GM23338 (cell line): ENCODE data around the gene RPA1. TPM values are rescaled to one million over a fixed set of nuclear protein-coding genes. Genes with fewer than 3 reads are reported as not detected.

Experiments used
- ATAC-seq: fragments of 200-7000 bp; cut with Tn5 transposase; 3 replicates; pipeline ENCODE4 v1.9.1; 2020
- DNase-seq: peaks from one replicate; pipeline ENCODE4 v3.0.0-alpha.2; 2015; ENCODE audit warnings: low spot score
- H2AFZ ChIP-seq: fragments of 200-600 bp; sonication (generic); 2 replicates; pipeline ENCODE4 v1.8.0; 2016; ENCODE audit warnings: antibody characterized with exemption, mild to moderate bottlenecking, moderate library complexity
- H3F3A ChIP-seq: fragments of 200-600 bp; sonication (generic); replicated peaks from 2 replicates; pipeline ENCODE4 v1.8.0; 2017; ENCODE audit warnings: antibody characterized with exemption, mixed run types, low read depth
- H3K27ac ChIP-seq: fragments of 200-600 bp; sonication (generic); 2 replicates; pipeline ENCODE4 v1.6.1; 2016; ENCODE audit warnings: low read depth
- H3K27me3 ChIP-seq: fragments of 200-600 bp; sonication (generic); 2 replicates; pipeline ENCODE4 v1.8.0; 2016; ENCODE audit warnings: mild to moderate bottlenecking, mixed run types, moderate library complexity; ENCODE audit not compliant: insufficient read depth
- H3K36me3 ChIP-seq: fragments of 200-600 bp; sonication (generic); 2 replicates; pipeline ENCODE4 v1.8.0; 2016; ENCODE audit warnings: mild to moderate bottlenecking; ENCODE audit not compliant: insufficient read depth
- H3K4me1 ChIP-seq: fragments of 200-600 bp; sonication (generic); 2 replicates; pipeline ENCODE4 v1.8.0; 2016; ENCODE audit warnings: mild to moderate bottlenecking, moderate library complexity; ENCODE audit not compliant: insufficient read depth
- H3K4me2 ChIP-seq: fragments of 200-600 bp; sonication (generic); 2 replicates; pipeline ENCODE4 v1.7.1; 2017; ENCODE audit warnings: mixed run types
- H3K4me3 ChIP-seq: fragments of 200-600 bp; sonication (generic); 2 replicates; pipeline ENCODE4 v1.6.1; 2016; ENCODE audit warnings: mixed run types
- H3K79me2 ChIP-seq: fragments of 200-600 bp; sonication (generic); replicated peaks from 2 replicates; pipeline ENCODE4 v1.8.0; 2017; ENCODE audit warnings: mild to moderate bottlenecking; ENCODE audit not compliant: insufficient read depth
- H3K9me2 ChIP-seq: fragments of 200-600 bp; sonication (generic); 2 replicates; pipeline ENCODE4 v1.8.0; 2017; ENCODE audit not compliant: insufficient read depth
- H4K20me1 ChIP-seq: fragments of 200-600 bp; sonication (generic); replicated peaks from 2 replicates; pipeline ENCODE4 v1.8.0; 2017; ENCODE audit warnings: mild to moderate bottlenecking; ENCODE audit not compliant: insufficient read depth
- H3K27ac Mint-ChIP-seq: 2 replicates; pipeline ENCODE4 v1.8.0; 2020; ENCODE audit warnings: inconsistent platforms, mild to moderate bottlenecking, moderate library complexity, mixed read lengths
- H3K27me3 Mint-ChIP-seq: 3 replicates; pipeline ENCODE4 v1.8.0; 2022; ENCODE audit warnings: low read depth, mild to moderate bottlenecking, moderate library complexity, mixed read lengths, inconsistent platforms; ENCODE audit not compliant: insufficient read depth, poor library complexity
- H3K36me3 Mint-ChIP-seq: 3 replicates; pipeline ENCODE4 v1.8.0; 2021; ENCODE audit warnings: low read depth, mild to moderate bottlenecking, inconsistent platforms, moderate library complexity, mixed read lengths
- H3K4me1 Mint-ChIP-seq: 3 replicates; pipeline ENCODE4 v1.8.0; 2020; ENCODE audit warnings: mild to moderate bottlenecking, inconsistent platforms, mixed read lengths
- H3K4me3 Mint-ChIP-seq: 3 replicates; pipeline ENCODE4 v1.8.0; 2021; ENCODE audit warnings: moderate library complexity, mild to moderate bottlenecking, inconsistent platforms, mixed read lengths
- H3K9me3 Mint-ChIP-seq: 3 replicates; pipeline ENCODE4 v1.8.0; 2020; ENCODE audit warnings: moderate library complexity, mild to moderate bottlenecking, inconsistent platforms, mixed read lengths
- CREB1 ChIP-seq: fragments of 250-450 bp; sonication (Bioruptor Pico); IDR thresholded peaks from 2 replicates; pipeline ENCODE4 v1.5.0; 2020; ENCODE audit warnings: low read depth, mild to moderate bottlenecking, moderate library complexity
- EZH2 ChIP-seq: fragments of 200-600 bp; sonication (generic); IDR thresholded peaks from one replicate; pipeline ENCODE4 v1.8.0; 2017; ENCODE audit warnings: antibody characterized with exemption, mild to moderate bottlenecking, low read depth; ENCODE audit not compliant: unreplicated experiment
- EZH2phosphoT487 ChIP-seq: fragments of 200-600 bp; sonication (generic); IDR thresholded peaks from one replicate; pipeline ENCODE4 v1.8.1; 2018; ENCODE audit warnings: antibody characterized with exemption; ENCODE audit not compliant: unreplicated experiment
- JUNB ChIP-seq: IDR thresholded peaks from one replicate; pipeline ENCODE4 v1.6.1; 2016; ENCODE audit warnings: antibody characterized with exemption; ENCODE audit not compliant: unreplicated experiment
- NANOG ChIP-seq: IDR thresholded peaks from 2 replicates; pipeline ENCODE4 v1.6.1; 2016; ENCODE audit warnings: antibody characterized with exemption, borderline replicate concordance
- POLR2AphosphoS5 ChIP-seq: IDR thresholded peaks from 2 replicates; pipeline ENCODE4 v1.6.1; 2016; ENCODE audit warnings: antibody characterized with exemption, low read depth
- STAT1 ChIP-seq: IDR thresholded peaks from one replicate; pipeline ENCODE4 v1.6.1; 2016; ENCODE audit warnings: antibody characterized with exemption; ENCODE audit not compliant: unreplicated experiment
- ZNF114 ChIP-seq: fragments of 250-450 bp; sonication (Bioruptor Pico); IDR thresholded peaks from 2 replicates; pipeline ENCODE4 v1.5.0; 2020; ENCODE audit warnings: mild to moderate bottlenecking, moderate library complexity
- ZNF331 ChIP-seq: fragments of 250-450 bp; sonication (Bioruptor Pico); IDR thresholded peaks from 2 replicates; pipeline ENCODE4 v1.5.0; 2020; ENCODE audit warnings: low read depth, mild to moderate bottlenecking, moderate library complexity
- polyA plus RNA-seq: library from polyadenylated mRNA; unstranded; fragments of >200 nt; fragmentation: Nextera tagmentation; extraction: Ambion mirVana; gene quantifications from 2 replicates; pipeline ENCODE4 v1.2.1, GENCODE V29; 2016
- total RNA-seq: library from RNA; depleted of rRNA; stranded (reverse); fragments of >200 nt; shearing (Covaris generic); gene quantifications from 2 replicates; pipeline ENCODE4 v1.2.3, GENCODE V29; 2014
- TF ChIP-seq, protein P1 (sequence below): fragments of 250-450 bp; sonication (Bioruptor Pico); IDR thresholded peaks from 2 replicates; pipeline ENCODE4 v1.5.0; 2020; ENCODE audit warnings: mild to moderate bottlenecking, moderate library complexity
- TF ChIP-seq, protein P2 (sequence below): IDR thresholded peaks from 2 replicates; pipeline ENCODE4 v1.6.1; 2016; ENCODE audit warnings: antibody characterized with exemption
- TF ChIP-seq, protein P3 (sequence below), 2 experiments: fragments of 200-600 bp in 1 of 2; sonication (generic) in 1 of 2; conservative IDR thresholded peaks; 2 replicates each; pipeline versions ENCODE4 v1.5.1 to v1.6.1; 2016 to 2017; ENCODE audit warnings: antibody characterized with exemption in 2 of 2, low read depth in 2 of 2, mild to moderate bottlenecking in 2 of 2, moderate library complexity in 1 of 2
- TF ChIP-seq, protein P4 (sequence below): IDR thresholded peaks from one replicate; pipeline ENCODE4 v1.6.1; 2018; ENCODE audit warnings: antibody characterized with exemption; ENCODE audit not compliant: unreplicated experiment

RPA1 gene
- total and polyA plus RNA-seq, 2 experiments from 2014 or later = 33.7 to 52.1 TPM

DNA sequence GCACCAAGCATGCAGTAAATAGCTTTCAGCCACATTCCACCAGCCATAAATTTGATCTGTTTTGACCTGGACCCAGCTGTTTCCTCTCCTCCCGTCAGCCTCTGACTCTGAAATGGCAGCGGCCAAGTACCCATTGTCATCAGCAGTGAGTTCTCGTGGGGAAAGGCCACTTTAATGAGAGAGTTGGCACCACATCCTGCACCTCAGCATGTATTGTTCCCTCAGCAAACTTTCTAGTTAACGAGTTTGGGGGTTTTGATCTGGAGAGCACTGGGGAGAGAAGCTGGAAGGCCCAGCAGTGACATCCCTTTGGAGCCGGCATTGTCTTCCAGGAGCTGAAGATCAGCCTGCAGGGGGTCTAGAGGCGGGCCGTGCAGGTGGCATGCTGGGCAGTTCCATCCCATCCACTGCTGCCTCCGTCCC, 84.9 kb downstream of the RPA1 start:
- Mint-ChIP-seq H3K9me3 (no peaks in the 10 kb centered on the region), H3K4me1 (peaks cover 4% of the 10 kb centered on the region; the same call in 2 of the 3 replicates), H3K4me3 (no peak overlapping the region), H3K36me3 (no peaks in the 10 kb centered on the region), H3K27ac (no peak overlapping the region), H3K27me3 (peaks cover 48% of the 10 kb centered on the region)
- Histone ChIP-seq H3K27me3 (peaks cover 39% of the 10 kb centered on the region), H3K4me3 (no peak overlapping the region), H4K20me1 (0 out of 2 replicates have a peak, but pooled peaks cover 4% of the 10 kb centered on the region), H3K9me2 (no peaks in the 10 kb centered on the region), H3K27ac (no peak overlapping the region), H3K4me1 (no peaks in the 10 kb centered on the region), H2AFZ (no peak overlapping the region), H3K79me2 (no peaks in the 10 kb centered on the region), H3F3A (no peaks in the 10 kb centered on the region), H3K4me2 (no peak overlapping the region), H3K36me3 (no peaks in the 10 kb centered on the region)
- ATAC-seq (peak; percentile 76), DNase-seq (peak; percentile 42)
- TF ChIP-seq, protein P1, sequence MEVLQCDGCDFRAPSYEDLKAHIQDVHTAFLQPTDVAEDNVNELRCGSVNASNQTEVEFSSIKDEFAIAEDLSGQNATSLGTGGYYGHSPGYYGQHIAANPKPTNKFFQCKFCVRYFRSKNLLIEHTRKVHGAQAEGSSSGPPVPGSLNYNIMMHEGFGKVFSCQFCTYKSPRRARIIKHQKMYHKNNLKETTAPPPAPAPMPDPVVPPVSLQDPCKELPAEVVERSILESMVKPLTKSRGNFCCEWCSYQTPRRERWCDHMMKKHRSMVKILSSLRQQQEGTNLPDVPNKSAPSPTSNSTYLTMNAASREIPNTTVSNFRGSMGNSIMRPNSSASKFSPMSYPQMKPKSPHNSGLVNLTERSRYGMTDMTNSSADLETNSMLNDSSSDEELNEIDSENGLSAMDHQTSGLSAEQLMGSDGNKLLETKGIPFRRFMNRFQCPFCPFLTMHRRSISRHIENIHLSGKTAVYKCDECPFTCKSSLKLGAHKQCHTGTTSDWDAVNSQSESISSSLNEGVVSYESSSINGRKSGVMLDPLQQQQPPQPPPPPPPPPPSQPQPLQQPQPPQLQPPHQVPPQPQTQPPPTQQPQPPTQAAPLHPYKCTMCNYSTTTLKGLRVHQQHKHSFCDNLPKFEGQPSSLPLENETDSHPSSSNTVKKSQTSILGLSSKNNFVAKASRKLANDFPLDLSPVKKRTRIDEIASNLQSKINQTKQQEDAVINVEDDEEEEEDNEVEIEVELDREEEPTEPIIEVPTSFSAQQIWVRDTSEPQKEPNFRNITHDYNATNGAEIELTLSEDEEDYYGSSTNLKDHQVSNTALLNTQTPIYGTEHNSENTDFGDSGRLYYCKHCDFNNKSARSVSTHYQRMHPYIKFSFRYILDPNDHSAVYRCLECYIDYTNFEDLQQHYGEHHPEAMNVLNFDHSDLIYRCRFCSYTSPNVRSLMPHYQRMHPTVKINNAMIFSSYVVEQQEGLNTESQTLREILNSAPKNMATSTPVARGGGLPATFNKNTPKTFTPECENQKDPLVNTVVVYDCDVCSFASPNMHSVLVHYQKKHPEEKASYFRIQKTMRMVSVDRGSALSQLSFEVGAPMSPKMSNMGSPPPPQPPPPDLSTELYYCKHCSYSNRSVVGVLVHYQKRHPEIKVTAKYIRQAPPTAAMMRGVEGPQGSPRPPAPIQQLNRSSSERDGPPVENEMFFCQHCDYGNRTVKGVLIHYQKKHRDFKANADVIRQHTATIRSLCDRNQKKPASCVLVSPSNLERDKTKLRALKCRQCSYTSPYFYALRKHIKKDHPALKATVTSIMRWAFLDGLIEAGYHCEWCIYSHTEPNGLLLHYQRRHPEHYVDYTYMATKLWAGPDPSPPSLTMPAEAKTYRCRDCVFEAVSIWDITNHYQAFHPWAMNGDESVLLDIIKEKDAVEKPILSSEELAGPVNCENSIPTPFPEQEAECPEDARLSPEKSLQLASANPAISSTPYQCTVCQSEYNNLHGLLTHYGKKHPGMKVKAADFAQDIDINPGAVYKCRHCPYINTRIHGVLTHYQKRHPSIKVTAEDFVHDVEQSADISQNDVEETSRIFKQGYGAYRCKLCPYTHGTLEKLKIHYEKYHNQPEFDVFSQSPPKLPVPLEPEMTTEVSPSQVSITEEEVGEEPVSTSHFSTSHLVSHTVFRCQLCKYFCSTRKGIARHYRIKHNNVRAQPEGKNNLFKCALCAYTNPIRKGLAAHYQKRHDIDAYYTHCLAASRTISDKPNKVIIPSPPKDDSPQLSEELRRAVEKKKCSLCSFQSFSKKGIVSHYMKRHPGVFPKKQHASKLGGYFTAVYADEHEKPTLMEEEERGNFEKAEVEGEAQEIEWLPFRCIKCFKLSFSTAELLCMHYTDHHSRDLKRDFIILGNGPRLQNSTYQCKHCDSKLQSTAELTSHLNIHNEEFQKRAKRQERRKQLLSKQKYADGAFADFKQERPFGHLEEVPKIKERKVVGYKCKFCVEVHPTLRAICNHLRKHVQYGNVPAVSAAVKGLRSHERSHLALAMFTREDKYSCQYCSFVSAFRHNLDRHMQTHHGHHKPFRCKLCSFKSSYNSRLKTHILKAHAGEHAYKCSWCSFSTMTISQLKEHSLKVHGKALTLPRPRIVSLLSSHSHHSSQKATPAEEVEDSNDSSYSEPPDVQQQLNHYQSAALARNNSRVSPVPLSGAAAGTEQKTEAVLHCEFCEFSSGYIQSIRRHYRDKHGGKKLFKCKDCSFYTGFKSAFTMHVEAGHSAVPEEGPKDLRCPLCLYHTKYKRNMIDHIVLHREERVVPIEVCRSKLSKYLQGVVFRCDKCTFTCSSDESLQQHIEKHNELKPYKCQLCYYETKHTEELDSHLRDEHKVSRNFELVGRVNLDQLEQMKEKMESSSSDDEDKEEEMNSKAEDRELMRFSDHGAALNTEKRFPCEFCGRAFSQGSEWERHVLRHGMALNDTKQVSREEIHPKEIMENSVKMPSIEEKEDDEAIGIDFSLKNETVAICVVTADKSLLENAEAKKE (CRISPR knock-in tag) = no peak
- no peak for TF ChIP-seq EZH2phosphoT487
- no peak for TF ChIP-seq POLR2AphosphoS5
- TF ChIP-seq STAT1 = no peak
- no peak for TF ChIP-seq ZNF114 (CRISPR knock-in tag)
- TF ChIP-seq, protein P2, sequence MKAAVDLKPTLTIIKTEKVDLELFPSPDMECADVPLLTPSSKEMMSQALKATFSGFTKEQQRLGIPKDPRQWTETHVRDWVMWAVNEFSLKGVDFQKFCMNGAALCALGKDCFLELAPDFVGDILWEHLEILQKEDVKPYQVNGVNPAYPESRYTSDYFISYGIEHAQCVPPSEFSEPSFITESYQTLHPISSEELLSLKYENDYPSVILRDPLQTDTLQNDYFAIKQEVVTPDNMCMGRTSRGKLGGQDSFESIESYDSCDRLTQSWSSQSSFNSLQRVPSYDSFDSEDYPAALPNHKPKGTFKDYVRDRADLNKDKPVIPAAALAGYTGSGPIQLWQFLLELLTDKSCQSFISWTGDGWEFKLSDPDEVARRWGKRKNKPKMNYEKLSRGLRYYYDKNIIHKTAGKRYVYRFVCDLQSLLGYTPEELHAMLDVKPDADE = no peak
- TF ChIP-seq, protein P3, sequence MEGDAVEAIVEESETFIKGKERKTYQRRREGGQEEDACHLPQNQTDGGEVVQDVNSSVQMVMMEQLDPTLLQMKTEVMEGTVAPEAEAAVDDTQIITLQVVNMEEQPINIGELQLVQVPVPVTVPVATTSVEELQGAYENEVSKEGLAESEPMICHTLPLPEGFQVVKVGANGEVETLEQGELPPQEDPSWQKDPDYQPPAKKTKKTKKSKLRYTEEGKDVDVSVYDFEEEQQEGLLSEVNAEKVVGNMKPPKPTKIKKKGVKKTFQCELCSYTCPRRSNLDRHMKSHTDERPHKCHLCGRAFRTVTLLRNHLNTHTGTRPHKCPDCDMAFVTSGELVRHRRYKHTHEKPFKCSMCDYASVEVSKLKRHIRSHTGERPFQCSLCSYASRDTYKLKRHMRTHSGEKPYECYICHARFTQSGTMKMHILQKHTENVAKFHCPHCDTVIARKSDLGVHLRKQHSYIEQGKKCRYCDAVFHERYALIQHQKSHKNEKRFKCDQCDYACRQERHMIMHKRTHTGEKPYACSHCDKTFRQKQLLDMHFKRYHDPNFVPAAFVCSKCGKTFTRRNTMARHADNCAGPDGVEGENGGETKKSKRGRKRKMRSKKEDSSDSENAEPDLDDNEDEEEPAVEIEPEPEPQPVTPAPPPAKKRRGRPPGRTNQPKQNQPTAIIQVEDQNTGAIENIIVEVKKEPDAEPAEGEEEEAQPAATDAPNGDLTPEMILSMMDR (conservative IDR thresholded peaks at IDR 0.05; ENCODE audit: low read depth in 2 of 2) = no peak
- no peak for TF ChIP-seq EZH2
- no peak for TF ChIP-seq CREB1 (CRISPR knock-in tag)
- TF ChIP-seq NANOG = no peak
- no peak for TF ChIP-seq JUNB
- TF ChIP-seq, protein P4, sequence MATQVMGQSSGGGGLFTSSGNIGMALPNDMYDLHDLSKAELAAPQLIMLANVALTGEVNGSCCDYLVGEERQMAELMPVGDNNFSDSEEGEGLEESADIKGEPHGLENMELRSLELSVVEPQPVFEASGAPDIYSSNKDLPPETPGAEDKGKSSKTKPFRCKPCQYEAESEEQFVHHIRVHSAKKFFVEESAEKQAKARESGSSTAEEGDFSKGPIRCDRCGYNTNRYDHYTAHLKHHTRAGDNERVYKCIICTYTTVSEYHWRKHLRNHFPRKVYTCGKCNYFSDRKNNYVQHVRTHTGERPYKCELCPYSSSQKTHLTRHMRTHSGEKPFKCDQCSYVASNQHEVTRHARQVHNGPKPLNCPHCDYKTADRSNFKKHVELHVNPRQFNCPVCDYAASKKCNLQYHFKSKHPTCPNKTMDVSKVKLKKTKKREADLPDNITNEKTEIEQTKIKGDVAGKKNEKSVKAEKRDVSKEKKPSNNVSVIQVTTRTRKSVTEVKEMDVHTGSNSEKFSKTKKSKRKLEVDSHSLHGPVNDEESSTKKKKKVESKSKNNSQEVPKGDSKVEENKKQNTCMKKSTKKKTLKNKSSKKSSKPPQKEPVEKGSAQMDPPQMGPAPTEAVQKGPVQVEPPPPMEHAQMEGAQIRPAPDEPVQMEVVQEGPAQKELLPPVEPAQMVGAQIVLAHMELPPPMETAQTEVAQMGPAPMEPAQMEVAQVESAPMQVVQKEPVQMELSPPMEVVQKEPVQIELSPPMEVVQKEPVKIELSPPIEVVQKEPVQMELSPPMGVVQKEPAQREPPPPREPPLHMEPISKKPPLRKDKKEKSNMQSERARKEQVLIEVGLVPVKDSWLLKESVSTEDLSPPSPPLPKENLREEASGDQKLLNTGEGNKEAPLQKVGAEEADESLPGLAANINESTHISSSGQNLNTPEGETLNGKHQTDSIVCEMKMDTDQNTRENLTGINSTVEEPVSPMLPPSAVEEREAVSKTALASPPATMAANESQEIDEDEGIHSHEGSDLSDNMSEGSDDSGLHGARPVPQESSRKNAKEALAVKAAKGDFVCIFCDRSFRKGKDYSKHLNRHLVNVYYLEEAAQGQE = no peak
- no peak for TF ChIP-seq ZNF331 (CRISPR knock-in tag)
